Measurements from ENCODE around the gene PTPN1. TPM values are rescaled to one million over a fixed set of nuclear protein-coding genes. Genes with fewer than 3 reads are reported as not detected.

The PTPN1 gene
- polyA plus RNA-seq, 1 donor (not counting 4 experiments of a cell fraction or from before 2014, with no cell fraction given), result 61.6 TPM

DNA sequence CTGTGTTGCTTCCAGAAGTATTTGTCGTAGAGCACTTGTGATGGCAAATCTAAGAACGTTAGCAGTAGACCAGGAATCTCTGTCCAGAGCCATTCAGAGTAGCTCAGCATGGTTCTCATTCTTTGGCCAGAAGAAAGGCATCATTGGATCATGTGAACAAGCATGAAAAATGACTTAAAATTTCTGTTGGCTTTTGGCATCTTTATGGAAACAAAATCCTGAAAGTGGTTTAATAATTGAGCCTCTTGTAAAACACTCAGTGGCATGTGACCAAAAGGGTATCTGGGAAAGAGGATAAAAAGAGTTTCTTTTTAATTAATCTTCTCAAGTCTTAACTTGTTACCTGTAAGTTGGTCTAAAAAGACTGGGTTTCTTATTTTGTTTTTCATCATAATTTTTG, 55.2 kb downstream of the PTPN1 start:
- Histone ChIP-seq H3K79me2 (ENCODE audit: control insufficient read depth, insufficient read depth, low read length) (peaks cover 77% of the 10 kb centered on the region), H3K36me3 (ENCODE audit: control insufficient read depth in 2 of 2, extremely low read depth in 1 of 2, insufficient read depth in 2 of 2, low read length in 2 of 2) (peaks cover 40 to 64% of the 10 kb centered on the region in 2 experiments)
- dilution Hi-C loops (cut with MboI; ENCODE audit: extremely low pct_ligation_motif_present, low sequenced_read_pairs), result no loop called here

DNA sequence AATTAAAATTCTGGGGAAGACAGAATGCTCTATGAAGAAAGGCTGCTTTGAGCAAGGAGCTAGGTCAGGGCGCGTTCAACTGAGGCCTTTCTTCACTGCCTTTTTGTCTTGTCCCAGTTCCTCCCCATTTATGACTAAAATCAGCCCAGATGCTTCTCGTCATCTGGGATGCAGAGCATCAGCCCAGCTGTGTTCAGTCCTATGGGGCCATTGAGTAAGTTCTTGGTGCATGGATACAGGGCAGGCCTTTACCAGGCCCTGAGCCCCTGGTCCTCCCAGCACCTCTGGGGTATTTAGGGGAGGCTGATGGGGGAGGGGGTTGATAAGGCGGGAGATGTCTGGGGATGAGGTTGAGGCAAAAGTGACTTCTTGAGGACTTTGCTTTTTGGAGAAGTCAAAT, 55.7 kb downstream of the PTPN1 start:
- H3K9me3 ChIP-seq (ENCODE audit: control insufficient read depth, low read depth, low read length), result no peaks in the 10 kb centered on the region
- no peak overlapping the region for H3K4me2 ChIP-seq (ENCODE audit: control insufficient read depth, extremely low read depth, insufficient read depth, low read depth, low read length)
- no peak overlapping the region for H3K4me3 ChIP-seq (ENCODE audit: control insufficient read depth in 2 of 3, extremely low read depth in 1 of 3, insufficient read depth in 2 of 3, low read depth in 1 of 3, low read length in 3 of 3)
- peaks cover 3% of the 10 kb centered on the region for H4K20me1 ChIP-seq (ENCODE audit: control insufficient read depth, extremely low read depth, insufficient read depth, low read length)
- H3K9me1 ChIP-seq (ENCODE audit: control insufficient read depth, extremely low read depth, insufficient read depth, low read length), result peaks cover 4% of the 10 kb centered on the region
- peaks cover 44 to 67% of the 10 kb centered on the region in 2 experiments for H3K36me3 ChIP-seq (ENCODE audit: control insufficient read depth in 2 of 2, extremely low read depth in 1 of 2, insufficient read depth in 2 of 2, low read length in 2 of 2)
- FAIRE-seq (no peak), DNase-seq (ENCODE audit: low read depth, low spot score) (no peak)
- H3K79me2 ChIP-seq (ENCODE audit: control insufficient read depth, insufficient read depth, low read length), result peaks cover 78% of the 10 kb centered on the region
- TF ChIP-seq, protein P1, sequence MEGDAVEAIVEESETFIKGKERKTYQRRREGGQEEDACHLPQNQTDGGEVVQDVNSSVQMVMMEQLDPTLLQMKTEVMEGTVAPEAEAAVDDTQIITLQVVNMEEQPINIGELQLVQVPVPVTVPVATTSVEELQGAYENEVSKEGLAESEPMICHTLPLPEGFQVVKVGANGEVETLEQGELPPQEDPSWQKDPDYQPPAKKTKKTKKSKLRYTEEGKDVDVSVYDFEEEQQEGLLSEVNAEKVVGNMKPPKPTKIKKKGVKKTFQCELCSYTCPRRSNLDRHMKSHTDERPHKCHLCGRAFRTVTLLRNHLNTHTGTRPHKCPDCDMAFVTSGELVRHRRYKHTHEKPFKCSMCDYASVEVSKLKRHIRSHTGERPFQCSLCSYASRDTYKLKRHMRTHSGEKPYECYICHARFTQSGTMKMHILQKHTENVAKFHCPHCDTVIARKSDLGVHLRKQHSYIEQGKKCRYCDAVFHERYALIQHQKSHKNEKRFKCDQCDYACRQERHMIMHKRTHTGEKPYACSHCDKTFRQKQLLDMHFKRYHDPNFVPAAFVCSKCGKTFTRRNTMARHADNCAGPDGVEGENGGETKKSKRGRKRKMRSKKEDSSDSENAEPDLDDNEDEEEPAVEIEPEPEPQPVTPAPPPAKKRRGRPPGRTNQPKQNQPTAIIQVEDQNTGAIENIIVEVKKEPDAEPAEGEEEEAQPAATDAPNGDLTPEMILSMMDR (optimal IDR thresholded peaks at IDR 0.05 in 1 of 3, IDR thresholded peaks at IDR 0.05 in 1 of 3, conservative IDR thresholded peaks at IDR 0.05 in 1 of 3; ENCODE audit: extremely low read depth in 1 of 3, insufficient read depth in 2 of 3, low read length in 3 of 3), result no peak
- no peak for TF ChIP-seq EZH2 (IDR thresholded peaks at IDR 0.05; ENCODE audit: low read length)
- H2AFZ ChIP-seq (ENCODE audit: control insufficient read depth, low read length), result no peak overlapping the region
- no peak overlapping the region for H3K9ac ChIP-seq (ENCODE audit: control insufficient read depth, extremely low read depth, insufficient read depth, low read length)
- H3K27me3 ChIP-seq (ENCODE audit: control insufficient read depth, extremely low read depth, insufficient read depth, low read length), result no peaks in the 10 kb centered on the region
- H3K27ac ChIP-seq (ENCODE audit: control insufficient read depth, insufficient read depth, low read length), result no peak overlapping the region
- dilution Hi-C loops (cut with MboI; ENCODE audit: extremely low pct_ligation_motif_present, low sequenced_read_pairs), result no loop called here
- H3K4me1 ChIP-seq (ENCODE audit: control insufficient read depth, extremely low read depth, insufficient read depth, low read length), result peaks cover 16% of the 10 kb centered on the region

More for the DNA sequence above, 55.2 kb downstream of the PTPN1 start:
- H3K4me3 ChIP-seq (ENCODE audit: control insufficient read depth in 2 of 3, extremely low read depth in 1 of 3, insufficient read depth in 2 of 3, low read depth in 1 of 3, low read length in 3 of 3), result no peak overlapping the region
- peaks cover 3% of the 10 kb centered on the region for H4K20me1 ChIP-seq (ENCODE audit: control insufficient read depth, extremely low read depth, insufficient read depth, low read length)
- no peaks in the 10 kb centered on the region for H3K9me3 ChIP-seq (ENCODE audit: control insufficient read depth, low read depth, low read length)
- no peak overlapping the region for H2AFZ ChIP-seq (ENCODE audit: control insufficient read depth, low read length)
- DNase-seq (ENCODE audit: low read depth, low spot score) (no peak), FAIRE-seq (no peak)
- no peaks in the 10 kb centered on the region for H3K27me3 ChIP-seq (ENCODE audit: control insufficient read depth, extremely low read depth, insufficient read depth, low read length)
- TF ChIP-seq EZH2 (IDR thresholded peaks at IDR 0.05; ENCODE audit: low read length), result no peak
- TF ChIP-seq, protein P1 (optimal IDR thresholded peaks at IDR 0.05 in 1 of 3, IDR thresholded peaks at IDR 0.05 in 1 of 3, conservative IDR thresholded peaks at IDR 0.05 in 1 of 3; ENCODE audit: extremely low read depth in 1 of 3, insufficient read depth in 2 of 3, low read length in 3 of 3), result no peak
- peaks cover 21% of the 10 kb centered on the region for H3K4me1 ChIP-seq (ENCODE audit: control insufficient read depth, extremely low read depth, insufficient read depth, low read length)
- no peak overlapping the region for H3K4me2 ChIP-seq (ENCODE audit: control insufficient read depth, extremely low read depth, insufficient read depth, low read depth, low read length)
- H3K9ac ChIP-seq (ENCODE audit: control insufficient read depth, extremely low read depth, insufficient read depth, low read length), result no peak overlapping the region
- H3K27ac ChIP-seq (ENCODE audit: control insufficient read depth, insufficient read depth, low read length), result no peak overlapping the region
- H3K9me1 ChIP-seq (ENCODE audit: control insufficient read depth, extremely low read depth, insufficient read depth, low read length), result peaks cover 4% of the 10 kb centered on the region

All from keratinocyte (primary cell).